HG03095 (cell line): Measurements from ENCODE around the gene WDHD1.
"Not testable (repeated sequence)": the region's sequence is repeated elsewhere in the genome, so short reads cannot be mapped to it uniquely, and the experiment has no call there.

Experiments
- ATAC-seq: cut with Tn5 transposase; IDR thresholded peaks from one replicate; pipeline ENCODE4 v1.9.1; 2021; ENCODE audit warnings: moderate library complexity; ENCODE audit not compliant: unreplicated experiment

Gene WDHD1

GRCh38 chr14:54909817-54910558, 116.9 kb downstream of the WDHD1 start:
- ATAC-seq = no peak

GRCh38 chr14:54908973-54909372, 117.9 kb downstream of the WDHD1 start:
- not testable (repeated sequence) for ATAC-seq

- no peak for ATAC-seq
Measured at GRCh38 chr14:54908190-54908589, 118.7 kb downstream of the WDHD1 start.

- ATAC-seq = no peak
Measured at GRCh38 chr14:54906075-54906474, 120.8 kb downstream of the WDHD1 start.

GRCh38 chr14:54902521-54903420, 124.1 kb downstream of the WDHD1 start, which contains the start of gene GCH1:
TSS of gene GCH1 (minus strand) at chr14:54902826. CDS start at chr14:54902663, 163 bp downstream.
- ATAC-seq = peak; percentile 81

- ATAC-seq = peak; percentile 47
Measured at GRCh38 chr14:54902143-54902520, 124.8 kb downstream of the WDHD1 start.

- ATAC-seq = no peak
Measured at GRCh38 chr14:54901380-54902142, 125.3 kb downstream of the WDHD1 start.

- no peak for ATAC-seq
Measured at GRCh38 chr14:54899573-54899972, 127.3 kb downstream of the WDHD1 start.

- not testable (repeated sequence) for ATAC-seq
Measured at GRCh38 chr14:54897809-54898555, 128.9 kb downstream of the WDHD1 start.

- no peak for ATAC-seq
Measured at GRCh38 chr14:54895683-54896082, 131.2 kb downstream of the WDHD1 start.

GRCh38 chr14:54894995-54895394, 131.9 kb downstream of the WDHD1 start:
- no peak for ATAC-seq

GRCh38 chr14:54893151-54893760, 133.6 kb downstream of the WDHD1 start:
- ATAC-seq = peak; percentile 40

- ATAC-seq = no peak
Measured at GRCh38 chr14:54891471-54892245, 135.2 kb downstream of the WDHD1 start.

- peak; percentile 68 for ATAC-seq
Measured at GRCh38 chr14:54890788-54891187, 136.1 kb downstream of the WDHD1 start.

- no peak for ATAC-seq
Measured at GRCh38 chr14:54889919-54890318, 137.0 kb downstream of the WDHD1 start.
